ENCODE data around the gene ZFP37.
"Not testable (repeated sequence)": the region's sequence is repeated elsewhere in the genome, so short reads cannot be mapped to it uniquely, and the experiment has no call there.

The ZFP37 gene

GRCh38 chr9:113056191-113057106 is at the start of gene ZFP37:
Gene ZFP37, minus strand, starts transcription at chr9:113056724. Its CDS starts 36 bp downstream, at chr9:113056688.
- peak; percentile 77 for DNase-seq

- not testable (repeated sequence) for DNase-seq
Observed at GRCh38 chr9:113105345-113105744, 48.8 kb upstream of the ZFP37 start.

GRCh38 chr9:113095561-113095960 is 39.0 kb upstream of the ZFP37 start:
- DNase-seq = no peak

- not testable (repeated sequence) for DNase-seq
Observed at GRCh38 chr9:113089924-113090323, 33.4 kb upstream of the ZFP37 start.

GRCh38 chr9:113089143-113089505 is 32.6 kb upstream of the ZFP37 start:
- not testable (repeated sequence) for DNase-seq

GRCh38 chr9:113088456-113089142 is 32.1 kb upstream of the ZFP37 start:
- not testable (repeated sequence) for DNase-seq

GRCh38 chr9:113062932-113063310 is 6.4 kb upstream of the ZFP37 start:
- DNase-seq = not testable (repeated sequence)

GRCh38 chr9:113062256-113062931 is 5.9 kb upstream of the ZFP37 start:
- DNase-seq = not testable (repeated sequence)

- DNase-seq = not testable (repeated sequence)
Observed at GRCh38 chr9:113061072-113061850, 4.7 kb upstream of the ZFP37 start.

- not testable (repeated sequence) for DNase-seq
Observed at GRCh38 chr9:113059581-113060284, 3.2 kb upstream of the ZFP37 start.

GRCh38 chr9:113057193-113057592 is 669 bp upstream of the ZFP37 start:
- no peak for DNase-seq

- DNase-seq = no peak
Observed at GRCh38 chr9:113042884-113043657, 13.5 kb downstream of the ZFP37 start.

- DNase-seq = no peak
Observed at GRCh38 chr9:113026200-113026599, 30.3 kb downstream of the ZFP37 start.

- DNase-seq = no peak
Observed at GRCh38 chr9:113018247-113018646, 38.3 kb downstream of the ZFP37 start.

- no peak for DNase-seq
Observed at GRCh38 chr9:113012492-113012891, 44.0 kb downstream of the ZFP37 start.

- no peak for DNase-seq
Observed at GRCh38 chr9:113011911-113012381, 44.6 kb downstream of the ZFP37 start, which contains the start of gene ZNF883. Gene ZNF883, minus strand, starts transcription at chr9:113012192.

GRCh38 chr9:113005777-113006176 is 50.7 kb downstream of the ZFP37 start:
- no peak for DNase-seq

GRCh38 chr9:112997236-112997941 is 59.1 kb downstream of the ZFP37 start:
- no peak for DNase-seq

All from NCI-H226 (cell line).